Activated CD8-positive, alpha-beta memory T cell treated with anti-CD3 and anti-CD28 coated beads, Interleukin-2, amount 50 U/mL, for 48 hours (primary cell): ENCODE data around the gene DSCAML1.

Experiments
- DNase-seq: peaks from one replicate; pipeline ENCODE4 v3.0.0-alpha.2; 2020

Gene DSCAML1

GRCh38 chr11:117750916-117751662, 45.9 kb downstream of the DSCAML1 start:
- DNase-seq = no peak

- no peak for DNase-seq
Measured at GRCh38 chr11:117750357-117750756, 46.7 kb downstream of the DSCAML1 start.

GRCh38 chr11:117749541-117749910, 47.5 kb downstream of the DSCAML1 start:
- no peak for DNase-seq

- DNase-seq = no peak
Measured at GRCh38 chr11:117748771-117749540, 48.1 kb downstream of the DSCAML1 start.

- DNase-seq = no peak
Measured at GRCh38 chr11:117747892-117748291, 49.1 kb downstream of the DSCAML1 start.

GRCh38 chr11:117745346-117745745, 51.7 kb downstream of the DSCAML1 start:
- DNase-seq = no peak

- no peak for DNase-seq
Measured at GRCh38 chr11:117744471-117745150, 52.4 kb downstream of the DSCAML1 start.

- DNase-seq = no peak
Measured at GRCh38 chr11:117743121-117743815, 53.7 kb downstream of the DSCAML1 start.

- DNase-seq = no peak
Measured at GRCh38 chr11:117738246-117738957, 58.6 kb downstream of the DSCAML1 start.

GRCh38 chr11:117735350-117735977, 61.6 kb downstream of the DSCAML1 start:
- no peak for DNase-seq

GRCh38 chr11:117734601-117735024, 62.4 kb downstream of the DSCAML1 start:
- DNase-seq = no peak

- no peak for DNase-seq
Measured at GRCh38 chr11:117733316-117733715, 63.7 kb downstream of the DSCAML1 start.

GRCh38 chr11:117731722-117732290, 65.2 kb downstream of the DSCAML1 start:
- DNase-seq = no peak

- DNase-seq = no peak
Measured at GRCh38 chr11:117730208-117730800, 66.7 kb downstream of the DSCAML1 start.

- no peak for DNase-seq
Measured at GRCh38 chr11:117725048-117725734, 71.8 kb downstream of the DSCAML1 start.

- DNase-seq = no peak
Measured at GRCh38 chr11:117724621-117725020, 72.4 kb downstream of the DSCAML1 start.

- DNase-seq = no peak
Measured at GRCh38 chr11:117724104-117724503, 72.9 kb downstream of the DSCAML1 start.

GRCh38 chr11:117723277-117724024, 73.6 kb downstream of the DSCAML1 start:
- DNase-seq = no peak

GRCh38 chr11:117722082-117722481, 74.9 kb downstream of the DSCAML1 start:
- DNase-seq = no peak

- no peak for DNase-seq
Measured at GRCh38 chr11:117720061-117720511, 76.9 kb downstream of the DSCAML1 start.
